Measurements from ENCODE around the gene MACROD2. TPM values are rescaled to one million over a fixed set of nuclear protein-coding genes. Genes with fewer than 3 reads are reported as not detected.
"Not testable (repeated sequence)": the region's sequence is repeated elsewhere in the genome, so short reads cannot be mapped to it uniquely, and the experiment has no call there.

The MACROD2 gene
- total and polyA plus RNA-seq, 4 donors, result 13.0 to 67.1 (median 20.7) TPM

DNA sequence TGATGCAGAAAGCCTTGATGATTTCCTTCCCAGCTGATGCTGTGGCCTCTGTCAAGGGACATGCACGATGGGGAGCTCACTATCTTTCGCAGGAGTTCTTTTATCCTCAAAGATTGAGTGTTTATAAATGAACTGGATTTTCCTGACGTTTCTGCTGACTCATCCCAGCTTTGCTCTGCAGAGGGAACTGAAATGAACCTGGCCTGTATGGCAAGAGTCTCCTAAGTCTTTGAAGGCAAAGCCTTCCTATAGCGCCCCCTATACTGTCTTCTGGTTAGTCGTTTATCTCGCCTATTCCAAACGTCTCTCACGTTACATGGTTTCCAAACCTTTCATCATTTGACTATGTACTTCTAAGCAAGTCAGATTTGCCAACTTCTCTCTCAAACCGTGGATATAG is 2012.6 kb downstream of the MACROD2 start:
- no peak for DNase-seq
- H3K27ac ChIP-seq (ENCODE audit: low read depth in 1 of 2, low read length in 1 of 2), result no peak overlapping the region
- TF ChIP-seq, protein P1, sequence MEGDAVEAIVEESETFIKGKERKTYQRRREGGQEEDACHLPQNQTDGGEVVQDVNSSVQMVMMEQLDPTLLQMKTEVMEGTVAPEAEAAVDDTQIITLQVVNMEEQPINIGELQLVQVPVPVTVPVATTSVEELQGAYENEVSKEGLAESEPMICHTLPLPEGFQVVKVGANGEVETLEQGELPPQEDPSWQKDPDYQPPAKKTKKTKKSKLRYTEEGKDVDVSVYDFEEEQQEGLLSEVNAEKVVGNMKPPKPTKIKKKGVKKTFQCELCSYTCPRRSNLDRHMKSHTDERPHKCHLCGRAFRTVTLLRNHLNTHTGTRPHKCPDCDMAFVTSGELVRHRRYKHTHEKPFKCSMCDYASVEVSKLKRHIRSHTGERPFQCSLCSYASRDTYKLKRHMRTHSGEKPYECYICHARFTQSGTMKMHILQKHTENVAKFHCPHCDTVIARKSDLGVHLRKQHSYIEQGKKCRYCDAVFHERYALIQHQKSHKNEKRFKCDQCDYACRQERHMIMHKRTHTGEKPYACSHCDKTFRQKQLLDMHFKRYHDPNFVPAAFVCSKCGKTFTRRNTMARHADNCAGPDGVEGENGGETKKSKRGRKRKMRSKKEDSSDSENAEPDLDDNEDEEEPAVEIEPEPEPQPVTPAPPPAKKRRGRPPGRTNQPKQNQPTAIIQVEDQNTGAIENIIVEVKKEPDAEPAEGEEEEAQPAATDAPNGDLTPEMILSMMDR (IDR thresholded peaks at IDR 0.05; ENCODE audit: control extremely low read depth, extremely low read depth), result no peak
- no peak overlapping the region for H3K4me3 ChIP-seq
- H3K36me3 ChIP-seq (ENCODE audit: control insufficient read depth in 4 of 4, insufficient read depth in 4 of 4, low read length in 4 of 4), result no peaks in the 10 kb centered on the region
- ATAC-seq (ENCODE audit: insufficient read depth, low FRiP score), result no peak
- H3K9ac ChIP-seq (ENCODE audit: insufficient read depth in 1 of 2, low read length in 2 of 2), result no peak overlapping the region
- H3K27me3 ChIP-seq (ENCODE audit: control insufficient read depth in 3 of 3, insufficient read depth in 3 of 3, low read length in 2 of 3), result no peaks in the 10 kb centered on the region
- no peaks in the 10 kb centered on the region for H3K4me1 ChIP-seq (ENCODE audit: control insufficient read depth in 5 of 5, insufficient read depth in 5 of 5, low read length in 5 of 5)
- no peaks in the 10 kb centered on the region for H3K9me3 ChIP-seq (ENCODE audit: control insufficient read depth in 4 of 4, insufficient read depth in 3 of 4, low read length in 3 of 4)
- 70 to 74% methylated on average over 9 of the region's 9 CpGs for WGBS, 2 donors

DNA sequence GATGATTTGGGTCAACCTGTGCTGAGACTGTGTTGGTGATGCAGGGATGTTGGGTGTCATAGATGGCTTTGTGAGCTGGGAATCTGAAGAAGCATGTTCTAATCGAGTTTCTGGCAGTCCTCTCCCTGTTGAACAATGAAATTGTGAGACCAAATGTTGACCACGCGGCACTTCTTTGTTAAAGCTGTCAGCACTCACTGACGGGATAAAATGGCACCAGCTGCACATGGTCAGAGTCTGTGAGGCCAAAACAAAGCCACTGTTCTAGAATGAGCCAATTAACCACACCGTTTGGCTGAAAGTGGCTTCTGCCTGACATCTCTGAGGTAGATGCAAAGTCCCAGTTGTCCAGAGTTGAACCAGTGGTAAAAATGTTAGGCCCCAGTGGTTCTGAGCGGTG is 2015.7 kb downstream of the MACROD2 start:
- ATAC-seq (ENCODE audit: insufficient read depth, low FRiP score) (no peak), DNase-seq (no peak)
- Histone ChIP-seq H3K4me3 (no peak overlapping the region), H3K4me1 (ENCODE audit: control insufficient read depth in 5 of 5, insufficient read depth in 5 of 5, low read length in 5 of 5) (no peaks in the 10 kb centered on the region), H3K36me3 (ENCODE audit: control insufficient read depth in 4 of 4, insufficient read depth in 4 of 4, low read length in 4 of 4) (no peaks in the 10 kb centered on the region), H3K9ac (ENCODE audit: insufficient read depth in 1 of 2, low read length in 2 of 2) (no peak overlapping the region), H3K9me3 (ENCODE audit: control insufficient read depth in 4 of 4, insufficient read depth in 3 of 4, low read length in 3 of 4) (no peaks in the 10 kb centered on the region), H3K27ac (ENCODE audit: low read depth in 1 of 2, low read length in 1 of 2) (no peak overlapping the region), H3K27me3 (ENCODE audit: control insufficient read depth in 3 of 3, insufficient read depth in 3 of 3, low read length in 2 of 3) (no peaks in the 10 kb centered on the region)
- TF ChIP-seq, protein P1 (IDR thresholded peaks at IDR 0.05; ENCODE audit: control extremely low read depth, extremely low read depth), result no peak
- 73 to 90% methylated on average over 6 of the region's 6 CpGs for WGBS, 2 donors

DNA sequence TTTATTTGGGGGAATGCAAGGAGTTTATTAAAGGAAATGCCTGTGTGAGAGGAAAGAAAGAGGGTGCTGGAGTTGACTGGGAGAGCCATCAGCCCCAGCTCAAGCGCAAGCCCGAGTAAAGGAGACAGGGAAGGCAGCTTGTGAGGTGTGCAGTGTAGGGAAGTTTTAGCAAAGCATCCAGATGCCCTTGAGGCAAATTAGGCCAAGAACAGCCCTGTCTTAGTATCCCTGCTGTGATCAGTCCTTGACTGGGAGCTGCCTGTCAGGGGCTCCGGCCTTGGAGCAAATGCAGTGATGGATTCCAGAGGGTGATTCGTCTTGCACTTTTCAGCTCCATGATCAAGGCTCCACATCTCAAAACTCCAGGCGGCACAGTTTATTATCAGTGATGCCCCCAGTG is 2016.2 kb downstream of the MACROD2 start:
- 91 to 95% methylated on average over 5 of the region's 5 CpGs for WGBS, 2 donors

DNA sequence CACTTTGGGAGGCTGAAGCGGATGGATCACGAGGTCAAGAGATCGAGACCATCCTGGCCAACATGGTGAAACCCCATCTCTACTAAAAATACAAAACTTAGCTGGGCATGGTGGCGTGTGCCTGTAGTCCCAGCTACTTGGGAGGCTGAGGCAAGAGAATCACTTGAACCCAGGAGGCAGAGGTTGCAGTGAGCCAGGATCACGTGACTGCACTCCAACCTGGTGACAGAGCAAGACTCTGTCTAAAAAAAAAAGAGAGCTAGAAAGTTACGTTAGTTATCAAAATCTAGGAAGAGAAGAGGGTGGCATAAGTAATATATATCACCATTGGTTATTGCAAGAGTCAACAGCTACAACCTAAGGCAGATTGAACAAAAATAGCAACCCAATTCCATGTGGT is 2017.6 kb downstream of the MACROD2 start:
- H3K9ac ChIP-seq (ENCODE audit: insufficient read depth in 1 of 2, low read length in 2 of 2); H3K4me1 ChIP-seq (ENCODE audit: control insufficient read depth in 5 of 5, insufficient read depth in 5 of 5, low read length in 5 of 5); DNase-seq; H3K27me3 ChIP-seq (ENCODE audit: control insufficient read depth in 3 of 3, insufficient read depth in 3 of 3, low read length in 2 of 3); H3K27ac ChIP-seq (ENCODE audit: low read depth in 1 of 2, low read length in 1 of 2); H3K9me3 ChIP-seq (ENCODE audit: control insufficient read depth in 4 of 4, insufficient read depth in 3 of 4, low read length in 3 of 4); H3K4me3 ChIP-seq; H3K36me3 ChIP-seq (ENCODE audit: control insufficient read depth in 4 of 4, insufficient read depth in 4 of 4, low read length in 4 of 4); ATAC-seq (ENCODE audit: insufficient read depth, low FRiP score): not testable (repeated sequence)
- 86 to 98% methylated on average over 6 of the region's 6 CpGs for WGBS, 2 donors

More for the DNA sequence above, 2016.2 kb downstream of the MACROD2 start:
- Histone ChIP-seq H3K9ac (ENCODE audit: insufficient read depth in 1 of 2, low read length in 2 of 2) (no peak overlapping the region), H3K36me3 (ENCODE audit: control insufficient read depth in 4 of 4, insufficient read depth in 4 of 4, low read length in 4 of 4) (no peaks in the 10 kb centered on the region), H3K9me3 (ENCODE audit: control insufficient read depth in 4 of 4, insufficient read depth in 3 of 4, low read length in 3 of 4) (no peaks in the 10 kb centered on the region), H3K27me3 (ENCODE audit: control insufficient read depth in 3 of 3, insufficient read depth in 3 of 3, low read length in 2 of 3) (no peaks in the 10 kb centered on the region), H3K4me1 (ENCODE audit: control insufficient read depth in 5 of 5, insufficient read depth in 5 of 5, low read length in 5 of 5) (no peaks in the 10 kb centered on the region), H3K4me3 (no peak overlapping the region), H3K27ac (ENCODE audit: low read depth in 1 of 2, low read length in 1 of 2) (no peak overlapping the region)
- ATAC-seq (ENCODE audit: insufficient read depth, low FRiP score) (no peak), DNase-seq (no peak)
- TF ChIP-seq, protein P1 (IDR thresholded peaks at IDR 0.05; ENCODE audit: control extremely low read depth, extremely low read depth), result no peak

All from lung (tissue), 12 donors.